Peyer's patch (tissue), 4 donors: ENCODE data around the gene SDS.

Source experiments
- CTCF ChIP-seq, 6 experiments: fragments of 450-650 bp in 4 of 6; fragments of 200-600 bp in 2 of 6; sonication (generic) in 1 of 6; IDR thresholded peaks; one replicate each; pipeline ENCODE4 v1.5.1; 2017 to 2019; ENCODE audit warnings: antibody characterized with exemption in 6 of 6, mild to moderate bottlenecking in 3 of 6, moderate library complexity in 1 of 6
- POLR2A ChIP-seq, 2 donors: fragments of 450-650 bp; IDR thresholded peaks; one replicate each; pipeline ENCODE4 v1.5.1; 2017; ENCODE audit warnings: antibody characterized with exemption in 2 of 2, mild to moderate bottlenecking in 2 of 2, moderate library complexity in 2 of 2

GRCh38 chr12:113370923-113371682, 32.6 kb downstream of the SDS start:
- TF ChIP-seq CTCF (IDR thresholded peaks at IDR 0.05) (no peak), POLR2A (IDR thresholded peaks at IDR 0.05) (no peak)
